HepG2 (cell line): Measurements from ENCODE around the gene USP32. TPM values are rescaled to one million over a fixed set of nuclear protein-coding genes. Genes with fewer than 3 reads are reported as not detected.

Experiments used
- DMAP1 ChIP-seq: IDR thresholded peaks from 2 replicates; pipeline ENCODE4 v1.6.1; 2016
- DRAP1 ChIP-seq: IDR thresholded peaks from 2 replicates; pipeline ENCODE4 v1.6.1; 2016; ENCODE audit warnings: missing genetic modification reagents, missing compliant biosample characterization
- E2F5 ChIP-seq: sonication (generic); formaldehyde crosslinking; conservative IDR thresholded peaks from 2 replicates; pipeline ENCODE4 v1.4.0; 2020; ENCODE audit warnings: missing genetic modification reagents
- FOSL2 ChIP-seq: sonication (generic); formaldehyde crosslinking; IDR thresholded peaks from 2 replicates; pipeline ENCODE4 v1.4.0; 2020; ENCODE audit warnings: missing genetic modification reagents
- FOXK2 ChIP-seq: fragments of 450-650 bp; IDR thresholded peaks from 2 replicates; pipeline ENCODE4 v1.6.1; 2016
- GLI4 ChIP-seq: sonication (generic); formaldehyde crosslinking; IDR thresholded peaks from 2 replicates; pipeline ENCODE4 v1.5.1; 2020; ENCODE audit warnings: missing genetic modification reagents, mild to moderate bottlenecking, moderate library complexity, borderline replicate concordance
- GTF3A ChIP-seq: sonication (generic); formaldehyde crosslinking; conservative IDR thresholded peaks from 2 replicates; pipeline ENCODE4 v1.4.0; 2020; ENCODE audit warnings: mild to moderate bottlenecking, missing genetic modification reagents
- HES4 ChIP-seq: sonication (generic); formaldehyde crosslinking; IDR thresholded peaks from 2 replicates; pipeline ENCODE4 v1.9.0; 2021; ENCODE audit warnings: mild to moderate bottlenecking, missing genetic modification reagents, borderline replicate concordance
- HHEX ChIP-seq: IDR thresholded peaks from 2 replicates; pipeline ENCODE4 v1.6.1; 2016; ENCODE audit warnings: control low read depth
- LBX2 ChIP-seq: sonication (generic); formaldehyde crosslinking; IDR thresholded peaks from 2 replicates; pipeline ENCODE4 v1.5.0; 2020; ENCODE audit warnings: missing genetic modification reagents, mild to moderate bottlenecking, borderline replicate concordance
- MYC ChIP-seq: sonication (generic); formaldehyde crosslinking; IDR thresholded peaks from 2 replicates; pipeline ENCODE4 v1.9.0; 2021; ENCODE audit warnings: missing genetic modification reagents, borderline replicate concordance
- TBP ChIP-seq: sonication (generic); formaldehyde crosslinking; IDR thresholded peaks from 2 replicates; pipeline ENCODE4 v1.5.0; 2020; ENCODE audit warnings: missing genetic modification reagents
- TMF1 ChIP-seq: sonication (generic); formaldehyde crosslinking; IDR thresholded peaks from 2 replicates; pipeline ENCODE4 v1.8.1; 2022; ENCODE audit warnings: low read depth, missing genetic modification reagents
- ZBTB38 ChIP-seq: sonication (generic); formaldehyde crosslinking; IDR thresholded peaks from 2 replicates; pipeline ENCODE4 v1.5.1; 2020; ENCODE audit warnings: mild to moderate bottlenecking, missing genetic modification reagents
- ZFP91 ChIP-seq: sonication (generic); formaldehyde crosslinking; IDR thresholded peaks from 2 replicates; pipeline ENCODE4 v1.9.0; 2022; ENCODE audit warnings: missing genetic modification reagents, mild to moderate bottlenecking, borderline replicate concordance
- ZNF256 ChIP-seq: sonication (generic); formaldehyde crosslinking; conservative IDR thresholded peaks from 2 replicates; pipeline ENCODE4 v1.4.0; 2020; ENCODE audit warnings: missing genetic modification reagents
- ZNF512B ChIP-seq: sonication (generic); formaldehyde crosslinking; IDR thresholded peaks from 2 replicates; pipeline ENCODE4 v1.5.1; 2020; ENCODE audit warnings: missing genetic modification reagents, mild to moderate bottlenecking, borderline replicate concordance
- ZNF547 ChIP-seq: sonication (generic); formaldehyde crosslinking; IDR thresholded peaks from 2 replicates; pipeline ENCODE4 v1.5.1; 2020; ENCODE audit warnings: mild to moderate bottlenecking, missing genetic modification reagents
- ZNF549 ChIP-seq: sonication (generic); formaldehyde crosslinking; IDR thresholded peaks from 2 replicates; pipeline ENCODE4 v1.5.0; 2020; ENCODE audit warnings: missing genetic modification reagents
- ZNF784 ChIP-seq: sonication (generic); formaldehyde crosslinking; IDR thresholded peaks from 2 replicates; pipeline ENCODE4 v1.5.1; 2020; ENCODE audit warnings: missing genetic modification reagents, mild to moderate bottlenecking, borderline replicate concordance
- ZNF839 ChIP-seq: sonication (generic); formaldehyde crosslinking; IDR thresholded peaks from 2 replicates; pipeline ENCODE4 v1.4.0; 2020; ENCODE audit warnings: missing genetic modification reagents, mild to moderate bottlenecking, borderline replicate concordance
- ZNF850 ChIP-seq: sonication (generic); formaldehyde crosslinking; conservative IDR thresholded peaks from 2 replicates; pipeline ENCODE4 v1.9.0; 2021; ENCODE audit warnings: mild to moderate bottlenecking, missing genetic modification reagents
- ZSCAN30 ChIP-seq: sonication (generic); formaldehyde crosslinking; IDR thresholded peaks from 2 replicates; pipeline ENCODE4 v1.5.0; 2020; ENCODE audit warnings: mild to moderate bottlenecking, missing genetic modification reagents
- polyA plus RNA-seq, 8 experiments: library from polyadenylated mRNA; depleted of rRNA in 3 of 8; stranded (reverse) in 7 of 8; unstranded in 1 of 8; fragments of >200 nt; fragmentation: Illumina TruSeq in 4 of 8; extraction: Trizol in 4 of 8; gene quantifications; 2 replicates each; pipeline versions ENCODE4 v1.2.1 to v1.2.3, GENCODE V29; 2011 to 2016; ENCODE audit warnings: low read depth in 4 of 8, missing spikeins in 1 of 8, mixed read lengths in 1 of 8; ENCODE audit not compliant: insufficient read depth in 1 of 8
- total RNA-seq, 5 experiments: library from RNA; depleted of rRNA; stranded (reverse); fragments of >200 nt; fragmentation: Illumina TruSeq; extraction: Trizol; gene quantifications; 2 replicates each; pipeline ENCODE4 v1.2.3, GENCODE V29; 2016; ENCODE audit warnings: low read depth in 1 of 5

USP32 gene
- total and polyA plus RNA-seq, 2 of the 13 experiments (the other 11 are each of a cell fraction or from before 2014, with no cell fraction given) = 24.9 to 39.9 TPM

- peak; percentile 59; the same call in 1 of the 2 replicates for TF ChIP-seq TMF1 (CRISPR knock-in tag)
- TF ChIP-seq ZBTB38 (CRISPR knock-in tag) = peak; percentile 79; the same call in 1 of the 2 replicates
- peak; percentile 76 for TF ChIP-seq E2F5 (CRISPR knock-in tag)
- no peak for TF ChIP-seq HHEX (CRISPR knock-in tag)
- no peak for TF ChIP-seq FOXK2
- peak; percentile 97; the same call in 1 of the 2 replicates for TF ChIP-seq ZNF256 (CRISPR knock-in tag)
- TF ChIP-seq ZFP91 (CRISPR knock-in tag) = peak; percentile 65
- peak; percentile 74; the same call in 1 of the 2 replicates for TF ChIP-seq GTF3A (CRISPR knock-in tag)
- no peak for TF ChIP-seq GLI4 (CRISPR knock-in tag)
- TF ChIP-seq ZNF839 (CRISPR knock-in tag) = peak; percentile 58; the same call in 1 of the 2 replicates
- peak; percentile 75 for TF ChIP-seq ZNF784
- no peak for TF ChIP-seq ZSCAN30 (CRISPR knock-in tag)
- TF ChIP-seq ZNF512B (CRISPR knock-in tag) = peak; percentile 43
- TF ChIP-seq TBP (CRISPR knock-in tag) = peak; percentile 52; the same call in 1 of the 2 replicates
- peak; percentile 62; the same call in 1 of the 2 replicates for TF ChIP-seq LBX2 (CRISPR knock-in tag)
- TF ChIP-seq DMAP1 = peak; percentile 55; the same call in 1 of the 2 replicates
- TF ChIP-seq ZNF549 (CRISPR knock-in tag) = no peak
- peak; percentile 23; the same call in 1 of the 2 replicates for TF ChIP-seq DRAP1
- TF ChIP-seq FOSL2 (CRISPR knock-in tag) = peak; percentile 47; the same call in 1 of the 2 replicates
- TF ChIP-seq HES4 (CRISPR knock-in tag) = 0 out of 2 replicates have a peak, but pooled peaks have one; percentile 72
- peak; percentile 65; the same call in 1 of the 2 replicates for TF ChIP-seq MYC
- TF ChIP-seq ZNF850 (CRISPR knock-in tag) = no peak
- TF ChIP-seq ZNF547 (CRISPR knock-in tag) = no peak
Observed at GRCh38 chr17:60135151-60135950, 256.6 kb downstream of the USP32 start (continued).
